Measurements from ENCODE around the gene THRA.

Gene THRA

GRCh38 chr17:40017422-40018080 is 45.2 kb upstream of the THRA start:
- H3K4me3 Mint-ChIP-seq = no peak overlapping the region
- peaks cover 6% of the 10 kb centered on the region for H3K27me3 Mint-ChIP-seq (ENCODE audit: low read depth, poor library complexity)
- H3K9me3 Mint-ChIP-seq = no peaks in the 10 kb centered on the region
- H3K36me3 Mint-ChIP-seq (ENCODE audit: low read depth) = peaks cover 25% of the 10 kb centered on the region
- DNase-seq = no peak
- H3K4me1 Mint-ChIP-seq = peaks cover 53% of the 10 kb centered on the region
- no peak for TF ChIP-seq CTCF (IDR thresholded peaks at IDR 0.05)
- peak overlapping the region; percentile 90 for H3K27ac Mint-ChIP-seq

GRCh38 chr17:40018211-40019121 is 44.3 kb upstream of the THRA start:
- peak; percentile 34 for DNase-seq
- Mint-ChIP-seq H3K4me1 (peaks cover 53% of the 10 kb centered on the region), H3K4me3 (peak overlapping the region; percentile 59)

GRCh38 chr17:40019140-40019991 is 43.4 kb upstream of the THRA start:
- H3K9me3 Mint-ChIP-seq = no peaks in the 10 kb centered on the region
- H3K4me1 Mint-ChIP-seq = peaks cover 50% of the 10 kb centered on the region
- peak overlapping the region; percentile 97 for H3K27ac Mint-ChIP-seq
- DNase-seq = no peak
- H3K27me3 Mint-ChIP-seq (ENCODE audit: low read depth, poor library complexity) = peaks cover 6% of the 10 kb centered on the region
- TF ChIP-seq CTCF (IDR thresholded peaks at IDR 0.05) = no peak
- H3K4me3 Mint-ChIP-seq = peak overlapping the region; percentile 59
- H3K36me3 Mint-ChIP-seq (ENCODE audit: low read depth) = peaks cover 31% of the 10 kb centered on the region

More at GRCh38 chr17:40018211-40019121, 44.3 kb upstream of the THRA start:
- TF ChIP-seq CTCF (IDR thresholded peaks at IDR 0.05) = no peak
- H3K9me3 Mint-ChIP-seq = no peaks in the 10 kb centered on the region
- H3K36me3 Mint-ChIP-seq (ENCODE audit: low read depth) = peaks cover 25% of the 10 kb centered on the region
- peak overlapping the region; percentile 97 for H3K27ac Mint-ChIP-seq
- peaks cover 6% of the 10 kb centered on the region for H3K27me3 Mint-ChIP-seq (ENCODE audit: low read depth, poor library complexity)

GRCh38 chr17:40020146-40020545 is 42.6 kb upstream of the THRA start:
- Mint-ChIP-seq H3K27ac (no peak overlapping the region), H3K27me3 (ENCODE audit: low read depth, poor library complexity) (peaks cover 6% of the 10 kb centered on the region), H3K4me3 (no peak overlapping the region), H3K36me3 (ENCODE audit: low read depth) (peaks cover 34% of the 10 kb centered on the region), H3K9me3 (no peaks in the 10 kb centered on the region), H3K4me1 (peaks cover 42% of the 10 kb centered on the region)
- DNase-seq = no peak
- no peak for TF ChIP-seq CTCF (IDR thresholded peaks at IDR 0.05)

GRCh38 chr17:40021451-40021971 is 41.3 kb upstream of the THRA start:
- Mint-ChIP-seq H3K9me3 (no peaks in the 10 kb centered on the region), H3K27ac (no peak overlapping the region), H3K4me1 (peaks cover 36% of the 10 kb centered on the region), H3K4me3 (no peak overlapping the region), H3K36me3 (ENCODE audit: low read depth) (peaks cover 48% of the 10 kb centered on the region), H3K27me3 (ENCODE audit: low read depth, poor library complexity) (no peaks in the 10 kb centered on the region)
- no peak for DNase-seq
- no peak for TF ChIP-seq CTCF (IDR thresholded peaks at IDR 0.05)

Measured in nephron progenitor cell (in vitro differentiated cells).